Measurements from ENCODE around the gene MYO5A.

DNA sequence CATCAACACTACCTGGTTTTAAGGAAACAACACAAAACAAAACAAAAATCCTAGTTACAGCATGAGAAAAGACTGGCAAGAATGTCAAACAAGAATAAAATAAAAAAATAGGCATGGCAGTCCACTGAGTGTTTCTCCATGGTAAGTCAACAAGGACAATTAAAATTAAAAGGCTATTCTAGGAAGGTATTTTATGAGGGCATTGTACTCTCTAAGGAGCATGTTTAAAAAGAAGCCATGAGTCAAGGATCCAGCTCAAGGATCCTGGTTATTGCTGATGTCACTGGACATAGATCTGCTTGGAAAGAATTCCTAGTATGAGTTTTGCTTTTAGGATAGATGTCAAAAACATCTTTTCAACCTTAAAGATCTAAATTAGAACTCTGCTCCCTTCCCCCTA, 106.7 kb downstream of the MYO5A start:
- no peak for TF ChIP-seq GATA2 (IDR thresholded peaks at IDR 0.05; ENCODE audit: low read depth, low read length)
- no peak for TF ChIP-seq GATA3 (IDR thresholded peaks at IDR 0.05; ENCODE audit: low read depth, low read length)
